ENCODE data around the gene PBX4.
"Not testable (repeated sequence)": the region's sequence is repeated elsewhere in the genome, so short reads cannot be mapped to it uniquely, and the experiment has no call there.

Gene PBX4

GRCh38 chr19:19618219-19619051 is at the start of gene PBX4:
TSS of gene PBX4 (minus strand) at chr19:19618687. CDS start at chr19:19618629, 58 bp downstream.
- peak; percentile 99 for DNase-seq

- not testable (repeated sequence) for DNase-seq
These were observed 47.0 kb upstream of the PBX4 start for GRCh38 chr19:19665420-19665948.

GRCh38 chr19:19663256-19664120 is 45.0 kb upstream of the PBX4 start, which contains the start of gene ATP13A1:
TSS of gene ATP13A1 (minus strand) at chr19:19663676. CDS start at chr19:19663666, 10 bp downstream.
- DNase-seq, result peak; percentile 90 to 92

- no peak for DNase-seq
These were observed 44.4 kb upstream of the PBX4 start for GRCh38 chr19:19662871-19663255.

- DNase-seq, result no peak
These were observed 43.9 kb upstream of the PBX4 start for GRCh38 chr19:19662344-19662743.

- peak; percentile 32 to 49 for DNase-seq
These were observed 43.3 kb upstream of the PBX4 start for GRCh38 chr19:19661675-19662251.

- no peak for DNase-seq
These were observed 42.7 kb upstream of the PBX4 start for GRCh38 chr19:19661141-19661674.

GRCh38 chr19:19659646-19660245 is 41.3 kb upstream of the PBX4 start:
- no peak for DNase-seq

GRCh38 chr19:19657397-19657783 is 38.9 kb upstream of the PBX4 start:
- no peak for DNase-seq

GRCh38 chr19:19656451-19657396 is 38.2 kb upstream of the PBX4 start:
- no peak for DNase-seq

GRCh38 chr19:19655641-19656343 is 37.3 kb upstream of the PBX4 start:
- no peak for DNase-seq

GRCh38 chr19:19655051-19655594 is 36.6 kb upstream of the PBX4 start:
- DNase-seq, result no peak

- no peak for DNase-seq
These were observed 36.0 kb upstream of the PBX4 start for GRCh38 chr19:19654441-19654840.

GRCh38 chr19:19653597-19654147 is 35.2 kb upstream of the PBX4 start:
- no peak for DNase-seq

- DNase-seq, result no peak
These were observed 34.2 kb upstream of the PBX4 start for GRCh38 chr19:19652482-19653295.

GRCh38 chr19:19651076-19651475 is 32.6 kb upstream of the PBX4 start:
- DNase-seq, result no peak

GRCh38 chr19:19650331-19650730 is 31.8 kb upstream of the PBX4 start:
- no peak for DNase-seq

GRCh38 chr19:19649580-19649995 is 31.1 kb upstream of the PBX4 start:
- DNase-seq, result no peak

GRCh38 chr19:19649155-19649554 is 30.7 kb upstream of the PBX4 start:
- DNase-seq, result no peak

Measured in stimulated activated CD4-positive, alpha-beta T cell treated with anti-CD3 and anti-CD28 coated beads, Interleukin-2, amount 100 ng/mL, for 24 hours (primary cell).